HG03108 (cell line): ENCODE data around the gene PTPRN2.
"Not testable (repeated sequence)": the region's sequence is repeated elsewhere in the genome, so short reads cannot be mapped to it uniquely, and the experiment has no call there.

Source experiments
- ATAC-seq: cut with Tn5 transposase; IDR thresholded peaks from one replicate; pipeline ENCODE4 v1.9.1; 2021; ENCODE audit warnings: moderate library complexity; ENCODE audit not compliant: unreplicated experiment

Gene PTPRN2

GRCh38 chr7:157516911-157517781 is 1070.5 kb downstream of the PTPRN2 start:
- ATAC-seq: no peak

GRCh38 chr7:157516311-157516710 is 1071.3 kb downstream of the PTPRN2 start:
- ATAC-seq: no peak

GRCh38 chr7:157515342-157516041 is 1072.1 kb downstream of the PTPRN2 start:
- no peak for ATAC-seq

- no peak for ATAC-seq
Observed at GRCh38 chr7:157514746-157515145, 1072.9 kb downstream of the PTPRN2 start.

- ATAC-seq: no peak
Observed at GRCh38 chr7:157514306-157514705, 1073.3 kb downstream of the PTPRN2 start.

- no peak for ATAC-seq
Observed at GRCh38 chr7:157513682-157514081, 1073.9 kb downstream of the PTPRN2 start.

GRCh38 chr7:157513162-157513621 is 1074.4 kb downstream of the PTPRN2 start:
- no peak for ATAC-seq

- ATAC-seq: no peak
Observed at GRCh38 chr7:157509226-157509625, 1078.4 kb downstream of the PTPRN2 start.

- ATAC-seq: no peak
Observed at GRCh38 chr7:157508477-157508881, 1079.1 kb downstream of the PTPRN2 start.

GRCh38 chr7:157507987-157508386 is 1079.6 kb downstream of the PTPRN2 start:
- ATAC-seq: no peak

GRCh38 chr7:157506268-157506667 is 1081.4 kb downstream of the PTPRN2 start:
- ATAC-seq: no peak

GRCh38 chr7:157505646-157506045 is 1082.0 kb downstream of the PTPRN2 start:
- ATAC-seq: no peak

GRCh38 chr7:157503229-157503628 is 1084.4 kb downstream of the PTPRN2 start:
- ATAC-seq: no peak

GRCh38 chr7:157502701-157503111 is 1084.9 kb downstream of the PTPRN2 start:
- ATAC-seq: no peak

- no peak for ATAC-seq
Observed at GRCh38 chr7:157501581-157501980, 1086.0 kb downstream of the PTPRN2 start.

GRCh38 chr7:157500989-157501540 is 1086.6 kb downstream of the PTPRN2 start:
- not testable (repeated sequence) for ATAC-seq

- no peak for ATAC-seq
Observed at GRCh38 chr7:157500171-157500960, 1087.3 kb downstream of the PTPRN2 start.

- no peak for ATAC-seq
Observed at GRCh38 chr7:157499835-157500153, 1087.8 kb downstream of the PTPRN2 start.

GRCh38 chr7:157499121-157499834 is 1088.3 kb downstream of the PTPRN2 start:
- no peak for ATAC-seq

- no peak for ATAC-seq
Observed at GRCh38 chr7:157498657-157499056, 1089.0 kb downstream of the PTPRN2 start.
